ENCODE data around the gene RELL1. TPM values are rescaled to one million over a fixed set of nuclear protein-coding genes. Genes with fewer than 3 reads are reported as not detected.

RELL1 gene
- total RNA-seq, 4 donors from 2014 or later: 44.4 to 83.3 (median 73.6) TPM

GRCh38 chr4:37663552-37663951 is 22.6 kb downstream of the RELL1 start:
- H3K4me1 ChIP-seq: peaks cover 62 to 82% (median 69%) of the 10 kb centered on the region in 4 donors
- intact Hi-C loops (cut with DNase I): no loop called here

GRCh38 chr4:37662861-37663390 is 23.2 kb downstream of the RELL1 start:
- peak overlapping the region; percentile 8 to 74 (median 33) for H3K27ac ChIP-seq (replicated peaks in 1 of 4)
- no peaks in the 10 kb centered on the region for H3K9me3 ChIP-seq
- WGBS: 64% methylated on average over 5 of the region's 5 CpGs
- no peaks in the 10 kb centered on the region for H3K27me3 ChIP-seq
- peaks cover 62 to 86% (median 69%) of the 10 kb centered on the region in 4 donors for H3K4me1 ChIP-seq
- intact Hi-C loops (cut with DNase I): no loop called here
- no peak overlapping the region for H3K4me3 ChIP-seq
- no peak for TF ChIP-seq POLR2A (IDR thresholded peaks at IDR 0.05; ENCODE audit: low read depth)
- TF ChIP-seq EP300 (IDR thresholded peaks at IDR 0.05): no peak
- TF ChIP-seq POLR2AphosphoS5 (IDR thresholded peaks at IDR 0.05): no peak
- TF ChIP-seq CTCF (IDR thresholded peaks at IDR 0.05): no peak
- DNase-seq (ENCODE audit: extremely low spot score): no peak
- no peaks in the 10 kb centered on the region for H3K36me3 ChIP-seq

More at GRCh38 chr4:37663552-37663951, 22.6 kb downstream of the RELL1 start:
- Histone ChIP-seq H3K4me3 (no peak overlapping the region), H3K27ac (replicated peaks in 1 of 4) (peak overlapping the region in 3 of 4 donors; percentile 8 to 74 (median 23)), H3K36me3 (no peaks in the 10 kb centered on the region), H3K27me3 (no peaks in the 10 kb centered on the region), H3K9me3 (no peaks in the 10 kb centered on the region)
- no peak for TF ChIP-seq POLR2AphosphoS5 (IDR thresholded peaks at IDR 0.05)
- no peak for TF ChIP-seq CTCF (IDR thresholded peaks at IDR 0.05)
- TF ChIP-seq POLR2A (IDR thresholded peaks at IDR 0.05; ENCODE audit: low read depth): no peak
- TF ChIP-seq EP300 (IDR thresholded peaks at IDR 0.05): no peak
- DNase-seq (ENCODE audit: extremely low spot score): no peak
- 86% methylated on average over 7 of the region's 7 CpGs for WGBS

- TF ChIP-seq CTCF (IDR thresholded peaks at IDR 0.05) (no peak), EP300 (IDR thresholded peaks at IDR 0.05) (no peak), POLR2AphosphoS5 (IDR thresholded peaks at IDR 0.05) (no peak), POLR2A (IDR thresholded peaks at IDR 0.05; ENCODE audit: low read depth) (no peak)
- Histone ChIP-seq H3K36me3 (no peaks in the 10 kb centered on the region), H3K4me3 (no peak overlapping the region), H3K9me3 (no peaks in the 10 kb centered on the region), H3K27ac (replicated peaks in 1 of 4) (peak overlapping the region in 3 of 4 donors; percentile 23 to 74 (median 43)), H3K4me1 (peaks cover 59 to 81% (median 65%) of the 10 kb centered on the region in 4 donors), H3K27me3 (no peaks in the 10 kb centered on the region)
- WGBS: 9% methylated on average over 1 of the region's 1 CpG
- intact Hi-C loops (cut with DNase I): no loop called here
- no peak for DNase-seq (ENCODE audit: extremely low spot score)
Measured at GRCh38 chr4:37662251-37662650, 23.9 kb downstream of the RELL1 start.

- no peak for TF ChIP-seq EP300 (IDR thresholded peaks at IDR 0.05)
- no peak for TF ChIP-seq CTCF (IDR thresholded peaks at IDR 0.05)
- TF ChIP-seq POLR2AphosphoS5 (IDR thresholded peaks at IDR 0.05): no peak
- TF ChIP-seq POLR2A (IDR thresholded peaks at IDR 0.05; ENCODE audit: low read depth): no peak
- Histone ChIP-seq H3K4me3 (no peak overlapping the region), H3K27ac (replicated peaks in 1 of 4) (peak overlapping the region in 2 of 4 donors; percentile 23 to 74)
Measured at GRCh38 chr4:37661772-37662171, 24.4 kb downstream of the RELL1 start.

GRCh38 chr4:37659696-37660095 is 26.5 kb downstream of the RELL1 start:
- WGBS: 90% methylated on average over 3 of the region's 3 CpGs
- intact Hi-C loops (cut with DNase I): no loop called here
- Histone ChIP-seq H3K27me3 (no peaks in the 10 kb centered on the region), H3K9me3 (peaks cover 0 to 10% (median 5%) of the 10 kb centered on the region in 4 donors), H3K4me1 (peaks cover 34 to 55% (median 39%) of the 10 kb centered on the region in 4 donors), H3K4me3 (no peak overlapping the region), H3K36me3 (no peaks in the 10 kb centered on the region), H3K27ac (replicated peaks in 1 of 4) (no peak overlapping the region)
- no peak for DNase-seq (ENCODE audit: extremely low spot score)
- peak; percentile 20 for TF ChIP-seq EP300 (IDR thresholded peaks at IDR 0.05)
- TF ChIP-seq POLR2A (IDR thresholded peaks at IDR 0.05; ENCODE audit: low read depth): no peak

More at GRCh38 chr4:37661772-37662171, 24.4 kb downstream of the RELL1 start:
- H3K36me3 ChIP-seq: no peaks in the 10 kb centered on the region
- H3K27me3 ChIP-seq: no peaks in the 10 kb centered on the region
- peaks cover 55 to 76% (median 60%) of the 10 kb centered on the region in 4 donors for H3K4me1 ChIP-seq
- DNase-seq (ENCODE audit: extremely low spot score): no peak
- peaks cover 0 to 4% (median under 1%) of the 10 kb centered on the region in 4 donors for H3K9me3 ChIP-seq
- WGBS: 43% methylated on average over 3 of the region's 3 CpGs
- intact Hi-C loops (cut with DNase I): no loop called here

Data from esophagus muscularis mucosa (tissue), 4 donors.